ENCODE measurements around the gene MCF2L.
"Not testable (repeated sequence)": the region's sequence is repeated elsewhere in the genome, so short reads cannot be mapped to it uniquely, and the experiment has no call there.

MCF2L gene

DNA sequence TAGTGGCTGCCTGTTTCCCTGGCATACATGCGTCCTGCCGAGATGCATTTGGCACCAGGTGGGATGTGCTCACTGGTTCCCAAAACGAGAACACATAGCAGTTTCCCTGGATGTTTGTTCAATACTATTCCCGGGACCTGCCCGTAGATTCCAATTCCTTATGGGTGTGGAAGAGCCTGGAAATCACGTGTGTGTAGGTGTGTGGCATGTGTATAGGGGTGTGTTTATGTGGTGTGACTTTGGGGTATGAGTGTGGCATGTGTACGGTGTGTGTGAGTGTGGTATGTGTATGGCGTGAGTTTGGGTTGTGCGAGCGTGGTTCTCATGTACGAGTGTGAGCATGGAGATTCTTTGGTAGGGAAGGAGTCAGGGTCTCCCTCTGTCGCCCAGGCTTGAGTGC is 133.7 kb downstream of the MCF2L start:
- DNase-seq: no peak

DNA sequence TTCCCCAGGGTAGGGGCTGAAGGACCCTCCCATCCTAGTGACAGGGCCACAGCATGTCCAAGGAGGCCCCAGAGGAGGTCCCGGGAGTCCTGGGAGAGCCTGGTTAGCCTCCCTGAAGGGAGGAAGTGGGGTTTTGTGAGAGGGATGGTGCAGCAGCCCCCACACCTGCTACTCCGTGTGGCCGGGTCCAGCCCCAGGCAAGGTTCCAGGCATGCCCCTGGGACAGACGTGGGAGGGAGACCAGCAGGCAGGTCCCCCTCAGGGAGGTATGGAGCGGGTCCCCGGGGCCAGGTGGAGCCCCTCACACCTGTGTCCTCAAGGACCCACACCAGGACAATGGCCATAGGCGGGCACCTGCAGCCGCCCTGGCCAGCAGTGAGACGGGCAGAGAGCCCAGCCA is 134.6 kb downstream of the MCF2L start:
- DNase-seq: no peak

DNA sequence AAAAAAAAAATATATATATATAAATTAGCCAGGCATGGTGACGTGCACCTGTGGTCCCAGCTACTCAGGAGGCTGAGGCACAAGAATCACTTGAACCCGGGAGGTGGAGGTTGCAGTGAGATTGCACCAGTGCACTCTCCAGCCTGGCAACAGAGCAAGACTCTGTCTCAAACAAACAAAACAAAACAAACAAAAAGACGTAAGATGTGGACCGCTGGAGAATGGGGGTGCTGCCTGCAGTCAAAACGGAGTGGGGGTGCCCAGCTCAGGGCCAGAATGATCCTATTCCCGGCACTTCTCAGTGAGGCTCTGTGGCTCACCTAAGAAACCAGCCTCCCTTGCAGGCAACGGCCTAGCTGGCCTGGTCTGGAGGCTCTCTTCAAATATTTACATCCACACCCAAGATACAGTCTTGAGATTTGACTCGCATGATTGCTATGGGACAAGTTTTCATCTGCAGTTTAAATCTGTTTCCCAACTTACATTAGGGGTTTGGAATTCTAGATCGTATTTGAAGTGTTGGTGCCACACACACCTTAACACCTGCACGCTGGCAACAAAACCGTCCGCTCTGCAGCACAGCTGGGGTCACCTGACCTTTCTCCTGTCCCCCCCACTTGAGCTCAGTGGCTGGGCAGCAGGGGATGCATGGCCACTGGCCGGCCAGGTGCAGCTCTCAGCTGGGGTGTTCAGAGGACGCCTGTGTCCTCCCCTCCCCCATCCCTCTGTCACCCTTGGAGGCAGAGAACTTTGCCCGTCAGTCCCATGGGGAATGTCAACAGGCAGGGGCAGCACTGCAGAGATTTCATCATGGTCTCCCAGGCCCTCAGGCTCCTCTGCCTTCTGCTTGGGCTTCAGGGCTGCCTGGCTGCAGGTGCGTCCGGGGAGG is 136.3 kb downstream of the MCF2L start, which contains the start of gene F7:
Gene F7 (plus strand): TSS at position 760 of the 889 bp plus-strand sequence. CDS start 51 bp downstream, at position 811.
- no peak for DNase-seq

DNA sequence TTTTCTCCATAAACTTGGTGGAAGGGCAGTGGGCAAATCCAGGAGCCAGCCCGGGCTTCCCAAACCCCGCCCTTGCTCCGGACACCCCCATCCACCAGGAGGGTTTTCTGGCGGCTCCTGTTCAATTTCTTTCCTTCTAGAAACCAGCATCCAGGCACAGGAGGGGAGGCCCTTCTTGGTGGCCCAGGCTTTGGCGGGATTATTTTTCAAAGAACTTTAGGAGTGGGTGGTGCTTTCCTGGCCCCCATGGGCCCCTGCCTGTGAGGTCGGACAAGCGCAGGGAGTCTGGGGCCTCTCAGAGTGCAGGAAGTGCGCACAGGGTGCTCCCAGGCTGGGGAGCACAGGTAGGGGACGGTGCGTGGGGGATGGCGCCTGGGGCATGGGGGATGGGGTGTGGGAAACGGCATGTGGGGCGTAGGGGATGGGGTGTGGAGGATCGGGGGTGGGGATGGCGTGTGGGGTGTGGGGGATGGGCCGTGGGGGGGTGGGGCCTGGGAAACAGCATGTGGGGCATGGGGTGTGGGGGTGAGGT is 137.0 kb downstream of the MCF2L start:
- DNase-seq: no peak

DNA sequence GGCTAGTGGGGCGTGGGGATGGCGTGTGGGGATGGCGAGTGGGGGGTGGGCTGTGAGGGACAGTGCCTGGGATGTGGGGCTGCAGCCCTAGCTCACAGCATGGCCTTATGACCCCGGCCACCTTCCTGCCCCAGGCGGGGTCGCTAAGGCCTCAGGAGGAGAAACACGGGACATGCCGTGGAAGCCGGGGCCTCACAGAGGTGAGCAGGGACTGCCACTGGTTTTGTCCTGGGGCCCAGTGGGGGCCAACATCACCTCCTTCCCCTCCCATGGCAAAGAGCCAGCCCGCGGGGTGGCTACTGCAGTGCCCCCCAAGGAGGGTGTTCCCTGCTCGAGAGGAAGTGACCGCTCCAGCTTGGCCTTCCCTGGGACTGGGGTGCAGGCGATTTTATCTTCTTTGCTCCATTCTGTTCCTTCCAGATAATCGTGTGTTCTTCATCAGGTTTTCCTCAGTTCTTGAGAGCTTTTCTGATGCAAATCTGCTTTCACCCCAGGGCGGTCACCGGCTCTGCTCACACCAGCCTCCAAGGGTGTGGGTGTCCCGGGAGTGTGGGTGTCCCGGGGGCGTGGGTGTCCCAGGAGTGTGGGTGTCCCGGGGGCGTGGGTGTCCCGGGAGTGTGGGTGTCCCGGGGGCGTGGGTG is 137.8 kb downstream of the MCF2L start:
- no peak for DNase-seq

DNA sequence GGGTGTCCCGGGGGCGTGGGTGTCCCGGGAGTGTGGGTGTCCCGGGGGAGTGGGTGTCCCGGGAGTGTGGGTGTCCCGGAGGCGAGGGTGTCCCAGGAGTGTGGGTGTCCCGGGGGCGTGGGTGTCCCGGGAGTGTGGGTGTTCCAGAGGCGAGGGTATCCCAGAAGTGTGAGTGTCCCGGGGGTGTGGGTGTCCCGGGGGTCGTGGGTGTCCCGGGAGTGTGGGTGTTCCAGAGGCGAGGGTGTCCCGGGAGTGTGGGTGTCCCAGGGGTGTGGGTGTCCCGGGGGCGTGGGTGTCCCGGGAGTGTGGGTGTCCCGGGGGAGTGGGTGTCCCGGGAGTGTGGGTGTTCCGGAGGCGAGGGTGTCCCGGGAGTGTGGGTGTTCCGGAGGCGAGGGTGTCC is 139.5 kb downstream of the MCF2L start:
- not testable (repeated sequence) for DNase-seq

DNA sequence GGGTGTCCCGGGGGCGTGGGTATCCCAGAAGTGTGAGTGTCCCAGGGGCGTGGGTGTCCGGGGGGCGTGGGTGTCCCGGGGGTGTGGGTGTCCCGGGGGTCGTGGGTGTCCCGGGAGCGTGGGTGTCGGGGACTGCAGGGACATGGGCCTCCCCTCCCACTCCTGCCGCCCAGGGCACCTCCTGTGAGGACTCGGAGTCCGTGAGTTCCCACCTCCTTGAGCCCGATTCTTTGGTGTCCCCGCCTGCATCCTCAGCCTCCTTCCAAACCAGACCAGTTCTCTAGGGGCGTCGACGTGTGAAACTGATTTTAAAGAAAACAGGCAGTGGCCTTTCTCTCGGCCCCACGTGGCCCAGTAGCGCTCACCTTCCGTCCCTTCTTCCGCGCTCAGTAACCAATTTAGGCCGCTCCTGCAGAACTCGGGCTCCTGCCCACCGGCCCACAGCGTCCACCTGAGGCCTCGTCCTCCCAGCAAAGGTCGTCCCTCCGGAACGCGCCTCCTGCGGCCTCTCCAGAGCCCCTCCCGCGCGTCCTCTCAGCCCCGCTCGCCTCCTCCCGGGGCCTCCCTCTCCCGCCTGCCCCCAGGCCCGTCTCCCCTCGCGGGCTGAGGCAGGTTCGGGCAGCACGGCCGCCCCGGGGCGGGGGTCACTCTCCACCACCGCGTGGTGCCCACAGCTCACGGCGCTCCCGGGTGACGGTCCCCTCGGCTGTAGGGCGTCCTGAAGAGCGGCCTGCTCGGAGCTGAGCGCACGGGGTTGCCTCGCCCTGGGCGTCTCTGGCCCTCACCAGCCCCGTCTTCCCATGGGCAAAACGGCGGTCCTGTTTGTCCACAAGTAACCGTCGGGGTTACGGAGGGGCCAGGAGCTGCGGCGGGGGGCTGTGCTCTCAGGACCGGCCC is 140.4 kb downstream of the MCF2L start:
- no peak for DNase-seq

DNA sequence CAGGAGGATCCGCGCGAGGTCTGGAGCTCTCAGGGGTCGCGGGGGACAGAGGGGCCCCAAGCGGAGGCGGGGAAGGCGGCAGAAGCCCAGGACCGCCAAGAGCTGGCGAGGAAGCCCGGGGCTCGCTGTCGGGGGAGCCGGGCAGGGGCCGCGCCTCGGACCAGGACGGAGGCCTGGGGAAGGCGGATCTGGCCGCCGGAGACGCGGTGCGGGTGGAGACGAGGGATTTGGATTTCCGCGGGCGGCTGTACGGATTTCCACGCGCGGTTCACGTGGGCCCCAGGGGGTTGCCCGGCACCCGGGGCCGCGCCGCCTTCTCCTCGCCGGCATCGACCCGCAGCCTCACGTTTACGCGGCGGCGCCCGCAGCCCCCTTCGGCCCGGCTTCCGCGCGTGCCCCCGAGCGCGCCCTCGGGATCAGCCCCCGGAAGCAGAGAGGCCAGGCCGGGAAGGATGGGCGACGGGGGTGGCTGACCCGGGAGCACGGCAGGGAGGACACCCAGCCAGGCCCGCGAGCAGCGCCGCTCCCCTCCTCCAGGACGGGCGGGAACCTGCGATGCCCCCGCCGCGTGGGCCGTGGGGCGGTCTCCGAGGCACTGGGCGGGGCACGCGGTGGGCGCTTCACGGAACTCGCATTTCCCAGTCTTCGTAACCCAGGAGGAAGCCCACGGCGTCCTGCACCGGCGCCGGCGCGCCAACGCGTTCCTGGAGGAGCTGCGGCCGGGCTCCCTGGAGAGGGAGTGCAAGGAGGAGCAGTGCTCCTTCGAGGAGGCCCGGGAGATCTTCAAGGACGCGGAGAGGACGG is 141.2 kb downstream of the MCF2L start:
- no peak for DNase-seq

DNA sequence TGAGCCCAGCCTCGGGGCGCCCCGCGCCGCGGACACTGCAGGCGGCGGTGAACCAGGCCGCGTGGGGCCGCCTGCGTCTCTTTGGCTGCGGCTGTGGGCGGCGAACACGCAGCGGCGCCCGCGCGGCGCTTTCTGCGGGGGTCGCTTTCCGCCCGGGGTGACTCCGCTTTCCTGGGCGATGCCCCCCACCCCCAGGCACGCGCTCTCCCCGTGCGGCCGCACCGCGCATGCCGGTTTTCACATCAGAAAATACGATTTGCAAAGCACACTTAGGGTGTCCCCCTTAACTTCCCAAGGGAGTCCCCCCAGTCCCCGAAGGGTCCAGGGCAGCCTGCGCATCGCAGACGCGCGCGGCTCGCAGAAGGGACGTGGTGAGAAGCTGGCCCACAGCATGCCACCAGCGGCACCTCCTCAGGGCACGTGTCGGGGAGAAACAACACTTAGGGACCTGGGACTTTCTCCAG is 141.9 kb downstream of the MCF2L start:
- DNase-seq: no peak

DNA sequence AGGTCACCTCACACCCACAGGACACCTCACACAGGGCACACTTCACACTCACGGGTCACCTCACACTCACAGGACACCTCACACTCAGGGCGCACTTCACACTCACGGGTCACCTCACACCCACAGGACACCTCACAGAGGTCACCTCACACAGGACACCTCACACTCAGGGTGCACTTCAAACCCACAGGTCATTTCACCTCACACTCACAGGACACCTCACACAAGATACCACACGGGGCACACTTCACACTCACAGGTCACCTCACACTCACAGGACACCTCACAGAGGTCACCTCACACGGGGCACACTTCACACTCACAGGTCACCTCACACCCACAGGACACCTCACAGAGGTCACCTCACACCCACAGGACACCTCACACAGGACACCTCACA is 142.8 kb downstream of the MCF2L start:
- not testable (repeated sequence) for DNase-seq

DNA sequence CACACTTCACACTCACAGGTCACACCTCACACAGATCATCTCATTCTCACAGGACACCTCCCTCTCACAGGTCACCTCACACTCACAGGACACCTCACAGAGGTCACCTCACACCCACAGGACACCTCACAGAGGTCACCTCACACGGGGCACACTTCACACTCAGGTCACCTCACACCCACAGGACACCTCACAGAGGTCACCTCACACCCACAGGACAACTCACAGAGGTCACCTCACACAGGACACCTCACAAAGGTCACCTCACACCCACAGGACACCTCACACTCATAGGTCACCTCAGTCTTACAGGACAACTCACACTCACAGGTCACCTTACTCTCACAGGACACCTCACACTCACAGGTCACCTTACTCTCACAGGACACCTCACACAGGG is 143.5 kb downstream of the MCF2L start:
- not testable (repeated sequence) for DNase-seq

DNA sequence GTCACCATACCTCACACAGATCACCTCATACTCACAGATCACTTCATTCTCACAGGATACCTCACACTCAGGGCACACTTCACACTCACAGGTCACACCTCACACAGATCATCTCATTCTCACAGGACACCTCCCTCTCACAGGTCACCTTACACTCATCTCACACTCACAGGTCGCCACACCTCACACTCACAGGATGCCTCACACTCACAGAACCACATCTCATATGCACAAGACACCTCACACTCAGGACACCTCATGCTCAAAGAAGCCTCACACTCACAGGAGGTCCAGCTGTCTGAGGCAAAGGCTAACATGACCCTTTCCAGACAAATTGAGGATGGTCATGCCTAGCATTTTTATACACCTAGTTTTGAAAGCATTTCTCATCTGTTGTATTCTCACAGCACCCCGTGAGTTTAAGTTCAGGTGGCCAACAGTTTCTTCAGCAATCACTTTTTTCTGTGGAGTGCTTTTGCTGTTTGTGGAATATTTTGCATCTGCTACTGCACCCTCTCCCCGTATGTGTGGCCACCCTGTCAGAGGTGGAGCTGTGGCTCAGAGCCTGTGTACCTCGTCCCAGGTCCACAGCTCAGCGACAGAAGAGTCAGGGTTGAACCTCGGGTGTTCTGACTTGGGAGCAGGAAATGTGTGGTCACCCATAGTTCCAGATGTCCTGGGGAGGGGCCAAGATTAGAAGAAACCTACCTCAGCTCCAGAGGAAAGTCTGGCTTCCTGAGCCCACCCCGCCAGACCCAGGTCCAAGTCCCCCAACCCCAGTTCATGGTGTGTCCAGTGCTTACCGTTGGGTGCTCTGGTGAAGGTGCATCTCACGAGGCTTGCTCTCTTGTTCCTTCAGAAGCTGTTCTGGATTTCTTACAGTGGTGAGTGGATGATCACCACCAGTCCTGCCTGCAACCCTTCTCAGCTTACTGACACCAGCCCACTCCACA is 144.2 kb downstream of the MCF2L start:
- DNase-seq: no peak

DNA sequence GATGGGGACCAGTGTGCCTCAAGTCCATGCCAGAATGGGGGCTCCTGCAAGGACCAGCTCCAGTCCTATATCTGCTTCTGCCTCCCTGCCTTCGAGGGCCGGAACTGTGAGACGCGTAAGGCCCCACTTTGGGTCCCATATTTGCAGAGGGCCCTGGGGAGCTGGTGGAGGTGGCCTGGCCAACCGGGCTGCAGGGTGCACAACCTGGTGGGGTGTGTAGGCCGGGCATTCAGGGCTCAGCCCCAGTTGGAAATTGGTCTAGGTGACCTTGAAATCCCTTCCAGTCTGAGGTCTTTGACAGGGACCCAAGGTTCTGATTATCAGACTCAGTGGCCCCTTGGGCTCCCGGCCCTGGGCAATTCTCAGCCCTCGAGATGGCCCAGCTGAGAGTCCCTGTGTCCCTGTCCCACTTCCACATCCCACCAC is 144.8 kb downstream of the MCF2L start:
- DNase-seq: no peak

DNA sequence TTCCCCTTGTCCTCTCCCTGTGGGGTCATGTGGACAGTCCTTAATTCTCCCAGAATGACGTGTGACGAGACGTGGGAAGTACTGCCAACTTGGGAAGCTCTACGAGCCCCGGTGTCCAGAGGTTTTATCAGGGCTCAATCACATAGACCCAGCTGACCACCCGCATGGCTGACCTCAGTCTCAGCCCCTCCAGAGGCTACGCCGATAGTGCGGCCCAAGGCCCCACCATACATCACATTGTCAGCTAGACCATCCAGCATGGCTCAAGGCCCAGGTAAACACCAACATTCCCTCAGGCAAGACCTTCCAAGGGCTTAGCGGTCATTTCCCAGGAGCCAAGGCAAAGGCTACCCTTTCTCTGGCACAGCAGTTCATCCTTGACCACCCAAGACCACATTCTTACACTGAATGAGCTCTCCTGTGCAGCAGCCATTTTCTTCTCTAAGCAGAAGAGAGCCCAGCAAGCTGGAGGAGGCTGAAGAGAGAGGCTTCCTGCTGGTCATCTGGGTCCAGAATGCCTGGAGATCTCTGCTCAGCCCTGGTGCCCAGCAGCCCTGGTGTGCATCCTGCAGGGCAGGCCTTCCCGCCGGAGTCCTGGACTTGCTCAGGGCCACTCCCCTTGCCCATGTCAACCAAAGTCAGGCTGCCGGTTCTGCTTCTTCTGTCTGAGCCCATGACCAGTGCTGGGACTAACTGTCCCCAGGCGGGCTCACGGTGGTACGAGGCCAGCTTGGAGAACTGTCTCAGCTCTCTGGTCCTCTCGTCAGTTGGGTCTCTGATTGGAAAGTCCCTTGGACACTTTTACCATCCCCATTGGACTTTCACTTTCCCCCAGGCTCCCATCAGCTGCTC is 145.7 kb downstream of the MCF2L start:
- DNase-seq: no peak

DNA sequence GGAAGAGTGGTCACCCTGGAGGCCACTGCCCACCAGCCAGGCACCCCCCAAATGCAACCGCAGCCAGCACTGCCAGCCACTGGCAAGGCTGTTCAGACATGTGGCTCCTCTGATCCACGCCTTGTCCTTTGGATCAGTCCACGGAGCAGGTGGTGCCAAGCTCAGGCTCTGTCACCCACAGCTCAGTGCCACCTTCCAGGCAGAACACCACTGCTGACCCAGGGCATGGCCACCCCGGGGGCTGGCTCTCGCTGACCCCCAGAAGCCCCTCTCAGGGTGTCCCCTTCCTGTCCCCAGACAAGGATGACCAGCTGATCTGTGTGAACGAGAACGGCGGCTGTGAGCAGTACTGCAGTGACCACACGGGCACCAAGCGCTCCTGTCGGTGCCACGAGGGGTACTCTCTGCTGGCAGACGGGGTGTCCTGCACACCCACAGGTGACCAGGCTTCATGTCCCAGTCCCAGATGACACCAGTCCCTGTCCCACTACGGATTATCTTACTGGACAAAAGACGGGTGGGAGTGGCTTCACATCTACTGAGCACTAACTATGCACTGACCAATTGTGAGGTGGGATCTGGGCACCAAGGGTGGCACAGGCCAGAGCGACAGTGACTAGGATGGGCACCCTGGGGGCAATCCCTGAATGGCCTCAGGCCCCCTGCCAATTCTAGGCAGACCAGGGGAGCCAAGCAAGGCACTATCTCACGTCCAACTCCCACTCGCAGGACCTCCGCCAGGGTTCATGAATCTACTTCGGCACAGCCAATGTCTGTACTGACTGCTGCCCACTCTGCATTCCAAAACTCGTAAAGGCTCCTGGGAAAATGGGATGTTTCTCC is 146.6 kb downstream of the MCF2L start:
- DNase-seq: no peak

DNA sequence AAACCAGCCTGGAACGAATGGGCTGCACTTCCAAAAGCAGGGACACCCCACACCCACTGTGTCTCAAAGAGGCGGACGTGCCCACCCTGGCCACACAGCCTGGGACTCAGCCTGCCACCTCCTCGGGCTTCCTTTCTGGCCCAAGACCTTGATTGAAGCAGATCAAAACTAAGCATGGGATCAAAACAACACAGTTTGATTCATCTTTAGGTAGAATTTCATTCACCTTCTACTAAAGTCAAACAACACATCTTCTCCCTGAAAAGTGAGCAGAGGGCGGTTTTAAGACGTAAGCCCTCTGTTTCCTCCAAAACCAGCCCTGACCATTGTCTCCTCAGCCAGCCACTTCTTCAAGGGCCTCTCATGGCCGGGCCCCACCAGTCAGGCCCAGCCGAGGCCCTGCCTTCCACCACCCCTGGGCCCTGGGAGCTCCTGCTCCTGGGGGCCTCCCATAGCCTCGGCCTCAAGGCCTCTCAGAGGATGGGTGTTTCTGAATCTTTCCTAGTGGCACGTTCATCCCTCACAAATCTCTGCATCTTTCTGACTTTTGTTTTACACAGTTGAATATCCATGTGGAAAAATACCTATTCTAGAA is 147.3 kb downstream of the MCF2L start:
- DNase-seq: no peak

DNA sequence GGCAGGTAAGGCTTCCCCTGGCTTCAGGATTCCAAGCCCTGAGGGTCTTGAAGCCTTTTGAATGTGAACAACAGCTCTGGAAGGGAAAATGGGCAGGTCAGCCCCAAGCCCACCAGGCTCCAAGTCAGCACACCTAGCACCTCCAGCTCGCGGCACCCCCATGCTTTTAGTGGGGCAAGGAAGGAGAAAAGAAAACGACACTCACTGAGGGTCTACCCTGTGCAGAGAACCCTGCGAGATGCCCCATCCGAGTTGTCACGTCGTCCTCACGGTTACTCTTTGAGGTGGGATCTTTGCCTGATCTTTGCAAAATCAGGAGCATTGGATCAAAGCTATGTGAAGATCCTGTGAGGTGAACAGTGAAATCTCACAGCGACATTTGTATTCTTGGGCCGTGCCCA is 147.9 kb downstream of the MCF2L start:
- no peak for DNase-seq

DNA sequence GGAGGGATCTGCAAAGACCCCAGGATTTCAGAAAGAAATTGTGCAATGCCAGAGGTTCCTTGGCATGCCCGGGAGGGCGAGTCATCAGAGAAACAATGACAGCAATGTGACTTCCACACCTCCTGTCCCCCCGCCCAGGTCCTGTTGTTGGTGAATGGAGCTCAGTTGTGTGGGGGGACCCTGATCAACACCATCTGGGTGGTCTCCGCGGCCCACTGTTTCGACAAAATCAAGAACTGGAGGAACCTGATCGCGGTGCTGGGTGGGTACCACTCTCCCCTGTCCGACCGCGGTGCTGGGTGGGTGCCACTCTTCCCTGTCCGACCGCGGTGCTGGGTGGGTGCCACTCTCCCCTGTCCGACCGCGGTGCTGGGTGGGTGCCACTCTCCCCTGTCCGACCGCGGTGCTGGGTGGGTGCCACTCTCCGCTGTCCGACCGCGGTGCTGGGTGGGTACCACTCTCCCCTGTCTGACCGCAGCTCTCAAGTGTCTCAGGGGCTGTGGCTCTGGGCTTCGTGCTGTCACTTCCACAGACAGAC is 148.4 kb downstream of the MCF2L start:
- no peak for DNase-seq

Data from NCI-H1417 treated with DMSO at 0.1 percent for 48 hours (cell line).